ENCODE results near the gene MAPKAP1. TPM values are rescaled to one million over a fixed set of nuclear protein-coding genes. Genes with fewer than 3 reads are reported as not detected.
A peak's percentile ranks its signal among the peaks of the same experiment; 100 is the strongest.

The MAPKAP1 gene
- total RNA-seq, 4 donors from 2014 or later = 59.0 to 98.2 (median 70.9) TPM

- H3K27ac ChIP-seq = no peak overlapping the region
- H3K36me3 ChIP-seq = no peaks in the 10 kb centered on the region
- no peak for DNase-seq
- H3K4me1 ChIP-seq = no peaks in the 10 kb centered on the region
- H3K27me3 ChIP-seq = no peaks in the 10 kb centered on the region
- TF ChIP-seq POLR2A (IDR thresholded peaks at IDR 0.05) (no peak), CTCF (IDR thresholded peaks at IDR 0.05) (no peak)
- H3K4me3 ChIP-seq = no peak overlapping the region
- no peaks in the 10 kb centered on the region for H3K9me3 ChIP-seq
These were observed 25.6 kb upstream of the MAPKAP1 start for GRCh38 chr9:125732562-125732961.

GRCh38 chr9:125730168-125730567 is 23.2 kb upstream of the MAPKAP1 start:
- DNase-seq = no peak
- Histone ChIP-seq H3K4me3 (no peak overlapping the region), H3K36me3 (no peaks in the 10 kb centered on the region), H3K9me3 (no peaks in the 10 kb centered on the region), H3K27me3 (no peaks in the 10 kb centered on the region), H3K27ac (no peak overlapping the region), H3K4me1 (no peaks in the 10 kb centered on the region)
- TF ChIP-seq CTCF (IDR thresholded peaks at IDR 0.05) = no peak
- TF ChIP-seq POLR2A (IDR thresholded peaks at IDR 0.05) = no peak

GRCh38 chr9:125726456-125727132 is 19.6 kb upstream of the MAPKAP1 start:
- TF ChIP-seq CTCF (IDR thresholded peaks at IDR 0.05) (no peak), POLR2A (IDR thresholded peaks at IDR 0.05) (no peak)
- H3K36me3 ChIP-seq = no peaks in the 10 kb centered on the region
- H3K4me3 ChIP-seq = no peak overlapping the region
- H3K4me1 ChIP-seq = no peaks in the 10 kb centered on the region
- H3K9me3 ChIP-seq = no peaks in the 10 kb centered on the region
- H3K27ac ChIP-seq = no peak overlapping the region
- no peak for DNase-seq
- H3K27me3 ChIP-seq = no peaks in the 10 kb centered on the region

- no peak for DNase-seq
- peak overlapping the region; percentile 77 to 95 (median 84) for H3K4me3 ChIP-seq
- H3K4me1 ChIP-seq = peaks cover 0 to 19% (median 9%) of the 10 kb centered on the region in 4 donors
- no peaks in the 10 kb centered on the region for H3K9me3 ChIP-seq
- H3K27me3 ChIP-seq = no peaks in the 10 kb centered on the region
- H3K27ac ChIP-seq = peak overlapping the region; percentile 59 to 86 (median 77)
- TF ChIP-seq CTCF (IDR thresholded peaks at IDR 0.05) (no peak), POLR2A (IDR thresholded peaks at IDR 0.05) (no peak)
- no peaks in the 10 kb centered on the region for H3K36me3 ChIP-seq
These were observed 430 bp upstream of the MAPKAP1 start for GRCh38 chr9:125707472-125707804.

GRCh38 chr9:125705893-125706292 is 1.1 kb downstream of the MAPKAP1 start:
- H3K4me3 ChIP-seq = peak overlapping the region in 3 of 4 donors; percentile 77 to 95 (median 90)

More at GRCh38 chr9:125705893-125706292, 1.1 kb downstream of the MAPKAP1 start:
- DNase-seq = no peak
- Histone ChIP-seq H3K27me3 (no peaks in the 10 kb centered on the region), H3K27ac (no peak overlapping the region), H3K9me3 (no peaks in the 10 kb centered on the region), H3K36me3 (no peaks in the 10 kb centered on the region), H3K4me1 (peaks cover 0 to 19% (median 9%) of the 10 kb centered on the region in 4 donors)
- TF ChIP-seq POLR2A (IDR thresholded peaks at IDR 0.05) (no peak), CTCF (IDR thresholded peaks at IDR 0.05) (no peak)

All from Peyer's patch (tissue), 4 donors.